ENCODE measurements around the gene PARL.
A peak's percentile ranks its signal among the peaks of the same experiment; 100 is the strongest.

Gene PARL

GRCh38 chr3:183884427-183885296 is at the start of gene PARL:
TSS of gene PARL (minus strand) at chr3:183884880. CDS start at chr3:183884846, 34 bp downstream.
- peaks cover 29 to 38% of the 10 kb centered on the region in 2 experiments for H3K4me1 ChIP-seq (ENCODE audit: control insufficient read depth in 1 of 2, insufficient read depth in 1 of 2, low read depth in 1 of 2, low read length in 1 of 2)
- no peaks in the 10 kb centered on the region for H3K36me3 ChIP-seq

GRCh38 chr3:183933160-183933559 is 48.5 kb upstream of the PARL start:
- H3K36me3 ChIP-seq: peaks cover 80% of the 10 kb centered on the region
- H3K27ac ChIP-seq: no peak overlapping the region
- TF ChIP-seq, protein P1, sequence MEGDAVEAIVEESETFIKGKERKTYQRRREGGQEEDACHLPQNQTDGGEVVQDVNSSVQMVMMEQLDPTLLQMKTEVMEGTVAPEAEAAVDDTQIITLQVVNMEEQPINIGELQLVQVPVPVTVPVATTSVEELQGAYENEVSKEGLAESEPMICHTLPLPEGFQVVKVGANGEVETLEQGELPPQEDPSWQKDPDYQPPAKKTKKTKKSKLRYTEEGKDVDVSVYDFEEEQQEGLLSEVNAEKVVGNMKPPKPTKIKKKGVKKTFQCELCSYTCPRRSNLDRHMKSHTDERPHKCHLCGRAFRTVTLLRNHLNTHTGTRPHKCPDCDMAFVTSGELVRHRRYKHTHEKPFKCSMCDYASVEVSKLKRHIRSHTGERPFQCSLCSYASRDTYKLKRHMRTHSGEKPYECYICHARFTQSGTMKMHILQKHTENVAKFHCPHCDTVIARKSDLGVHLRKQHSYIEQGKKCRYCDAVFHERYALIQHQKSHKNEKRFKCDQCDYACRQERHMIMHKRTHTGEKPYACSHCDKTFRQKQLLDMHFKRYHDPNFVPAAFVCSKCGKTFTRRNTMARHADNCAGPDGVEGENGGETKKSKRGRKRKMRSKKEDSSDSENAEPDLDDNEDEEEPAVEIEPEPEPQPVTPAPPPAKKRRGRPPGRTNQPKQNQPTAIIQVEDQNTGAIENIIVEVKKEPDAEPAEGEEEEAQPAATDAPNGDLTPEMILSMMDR (IDR thresholded peaks at IDR 0.05): no peak
- H3K27me3 ChIP-seq: no peaks in the 10 kb centered on the region
- no peaks in the 10 kb centered on the region for H3K4me1 ChIP-seq (ENCODE audit: control insufficient read depth in 1 of 2, insufficient read depth in 1 of 2, low read depth in 1 of 2, low read length in 1 of 2)
- no peak overlapping the region for H3K4me3 ChIP-seq (ENCODE audit: low read depth in 1 of 2, low read length in 1 of 2)
- no peaks in the 10 kb centered on the region for H3K9me3 ChIP-seq

More at GRCh38 chr3:183884427-183885296, at the start of gene PARL:
- H3K27me3 ChIP-seq: peaks cover 22% of the 10 kb centered on the region
- peak within 1 kb of the TSS; percentile 85 for H3K27ac ChIP-seq
- H3K4me3 ChIP-seq (ENCODE audit: low read depth in 1 of 2, low read length in 1 of 2): peak within 1 kb of the TSS; percentile 95 to 99
- H3K9me3 ChIP-seq: no peaks in the 10 kb centered on the region
- TF ChIP-seq, protein P1 (IDR thresholded peaks at IDR 0.05): peak; percentile 96

- H3K27ac ChIP-seq: no peak overlapping the region
- H3K27me3 ChIP-seq: no peaks in the 10 kb centered on the region
- no peaks in the 10 kb centered on the region for H3K4me1 ChIP-seq (ENCODE audit: control insufficient read depth in 1 of 2, insufficient read depth in 1 of 2, low read depth in 1 of 2, low read length in 1 of 2)
- H3K36me3 ChIP-seq: peaks cover 79% of the 10 kb centered on the region
- H3K9me3 ChIP-seq: no peaks in the 10 kb centered on the region
- TF ChIP-seq, protein P1 (IDR thresholded peaks at IDR 0.05): no peak
- H3K4me3 ChIP-seq (ENCODE audit: low read depth in 1 of 2, low read length in 1 of 2): no peak overlapping the region
Observed at GRCh38 chr3:183931881-183932280, 47.2 kb upstream of the PARL start.

DNA sequence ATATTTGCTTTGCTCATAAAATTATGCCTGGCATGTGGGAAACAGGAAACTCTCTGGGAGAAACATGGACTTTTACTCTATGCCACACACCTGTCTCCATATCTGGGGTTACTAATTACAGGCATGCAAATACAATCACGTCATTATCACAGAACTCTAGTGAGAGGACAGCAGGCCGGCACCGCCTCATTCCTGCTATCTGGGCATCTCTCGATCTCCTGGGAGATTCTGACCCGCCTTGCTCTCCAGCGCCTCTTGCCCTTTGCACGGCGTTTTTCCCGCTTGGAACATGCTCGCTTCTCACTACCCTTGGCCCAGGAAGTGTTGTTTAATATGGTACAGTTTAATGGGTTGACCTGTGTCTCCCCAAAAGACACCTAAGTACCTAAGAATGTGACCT is 45.4 kb upstream of the PARL start:
- TF ChIP-seq, protein P1 (IDR thresholded peaks at IDR 0.05): no peak
- Histone ChIP-seq H3K27me3 (no peaks in the 10 kb centered on the region), H3K4me3 (ENCODE audit: low read depth in 1 of 2, low read length in 1 of 2) (no peak overlapping the region), H3K27ac (no peak overlapping the region), H3K4me1 (ENCODE audit: control insufficient read depth in 1 of 2, insufficient read depth in 1 of 2, low read depth in 1 of 2, low read length in 1 of 2) (no peaks in the 10 kb centered on the region), H3K9me3 (no peaks in the 10 kb centered on the region), H3K36me3 (peaks cover 78% of the 10 kb centered on the region)

DNA sequence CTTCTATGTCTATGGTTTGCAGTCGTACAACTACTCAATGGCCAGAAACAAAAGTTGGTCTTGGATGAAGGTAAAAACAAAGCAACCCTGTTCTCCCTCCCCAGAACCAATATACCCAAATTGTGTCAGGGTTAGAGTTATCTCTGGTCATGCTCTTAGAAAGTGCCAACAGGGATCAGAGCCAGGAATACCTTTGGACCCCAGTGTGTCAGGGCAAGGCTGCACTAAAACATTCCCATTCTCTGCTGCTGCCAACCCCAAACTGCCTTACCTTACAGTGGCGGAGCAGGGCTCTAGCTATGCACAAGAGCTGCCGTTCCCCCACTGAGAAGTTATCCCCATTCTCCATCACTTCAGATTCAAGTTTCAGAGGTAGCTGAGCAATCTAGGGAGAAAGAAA is 42.4 kb upstream of the PARL start:
- H3K36me3 ChIP-seq: peaks cover 81% of the 10 kb centered on the region
- no peaks in the 10 kb centered on the region for H3K4me1 ChIP-seq (ENCODE audit: control insufficient read depth in 1 of 2, insufficient read depth in 1 of 2, low read depth in 1 of 2, low read length in 1 of 2)
- no peak overlapping the region for H3K4me3 ChIP-seq (ENCODE audit: low read depth in 1 of 2, low read length in 1 of 2)
- TF ChIP-seq, protein P1 (IDR thresholded peaks at IDR 0.05): no peak
- no peak overlapping the region for H3K27ac ChIP-seq
- no peaks in the 10 kb centered on the region for H3K9me3 ChIP-seq
- H3K27me3 ChIP-seq: no peaks in the 10 kb centered on the region

Measured in neutrophil (primary cell).